AG04450 (cell line): ENCODE data around the gene DAO. TPM values are rescaled to one million over a fixed set of nuclear protein-coding genes. Genes with fewer than 3 reads are reported as not detected.

Source experiments
- CTCF ChIA-PET: fragments of 300-600, 350-600 bp; formaldehyde crosslinking; extraction: SDS; loops from one replicate; lab custom pipeline; 2022; ENCODE audit warnings: antibody characterized with exemption, inconsistent platforms; lab: Charles Lee
- POLR2A ChIA-PET: fragments of 350-600 bp; formaldehyde crosslinking; extraction: SDS; loops from one replicate; lab custom pipeline; 2021; ENCODE audit warnings: antibody characterized with exemption, inconsistent platforms; lab: Yijun Ruan, JAX
- DNase-seq: peaks from one replicate; pipeline ENCODE4 v3.0.0-alpha.2; 2011; ENCODE audit warnings: low read depth, low spot score
- H3K27ac ChIP-seq: one replicate; pipeline ENCODE4 v1.5.1; 2012; ENCODE audit warnings: low read depth, low read length, control low read depth
- H3K27me3 ChIP-seq: one replicate; pipeline ENCODE4 v1.6.0; 2012; ENCODE audit warnings: low read length; ENCODE audit not compliant: control insufficient read depth, insufficient read depth
- H3K4me3 ChIP-seq: 2 replicates; pipeline ENCODE4 v1.5.1; 2011; ENCODE audit warnings: mild to moderate bottlenecking, low read depth, low read length, control low read depth
- H3K9me3 ChIP-seq: 2 replicates; pipeline ENCODE4 v1.5.1; 2012; ENCODE audit warnings: low read length; ENCODE audit not compliant: control insufficient read depth, insufficient read depth
- polyA plus RNA-seq: library from polyadenylated mRNA; depleted of rRNA; stranded (reverse); fragments of >200 nt; gene quantifications from 2 replicates; pipeline ENCODE4 v1.2.3, GENCODE V29; 2011
- TF ChIP-seq, protein P1 (sequence below): IDR thresholded peaks from 2 replicates; pipeline ENCODE4 v1.5.1; 2011; ENCODE audit warnings: low read depth, low read length, control low read depth, inconsistent platforms

DAO gene
- polyA plus RNA-seq, 1 experiment: not detected

DNA sequence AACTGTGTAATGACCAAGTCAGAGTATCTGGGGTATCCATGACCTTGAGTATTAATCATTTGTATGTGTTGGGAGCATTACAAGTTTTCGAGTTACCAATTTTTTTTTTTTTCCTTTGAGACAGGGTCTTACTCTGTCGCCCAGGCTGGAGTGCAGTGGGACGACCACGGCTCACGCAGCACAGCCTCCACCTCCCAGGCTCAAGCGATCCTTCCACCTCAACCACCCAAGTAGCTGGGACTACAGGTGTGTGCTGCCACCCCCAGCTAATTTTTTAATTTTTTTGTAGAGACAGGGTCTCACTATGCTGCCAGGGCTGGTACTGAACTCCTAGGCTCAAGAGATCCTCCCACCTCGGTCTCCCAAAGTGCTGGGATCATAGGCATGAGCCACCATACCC, 42.2 kb upstream of the DAO start:
- POLR2A ChIA-PET: interaction anchor here (0.8 to 4.4 kb wide), 6 partner anchors 12 to 36 kb away, joined by 3 to 47 read pairs (median 10); partner anchors contain the start of gene SSH1
- Histone ChIP-seq H3K4me3 (no peak overlapping the region), H3K9me3 (no peaks in the 10 kb centered on the region; the same call in 1 of the 2 replicates), H3K27ac (peak overlapping the region; percentile 98), H3K27me3 (no peaks in the 10 kb centered on the region)
- CTCF ChIA-PET: interaction anchor here (1.0 to 1.5 kb wide), 4 partner anchors 13 to 267 kb away, joined by 3 to 5 read pairs (median 4); no protein-coding TSS in a partner anchor
- no peak for DNase-seq
- TF ChIP-seq, protein P1, sequence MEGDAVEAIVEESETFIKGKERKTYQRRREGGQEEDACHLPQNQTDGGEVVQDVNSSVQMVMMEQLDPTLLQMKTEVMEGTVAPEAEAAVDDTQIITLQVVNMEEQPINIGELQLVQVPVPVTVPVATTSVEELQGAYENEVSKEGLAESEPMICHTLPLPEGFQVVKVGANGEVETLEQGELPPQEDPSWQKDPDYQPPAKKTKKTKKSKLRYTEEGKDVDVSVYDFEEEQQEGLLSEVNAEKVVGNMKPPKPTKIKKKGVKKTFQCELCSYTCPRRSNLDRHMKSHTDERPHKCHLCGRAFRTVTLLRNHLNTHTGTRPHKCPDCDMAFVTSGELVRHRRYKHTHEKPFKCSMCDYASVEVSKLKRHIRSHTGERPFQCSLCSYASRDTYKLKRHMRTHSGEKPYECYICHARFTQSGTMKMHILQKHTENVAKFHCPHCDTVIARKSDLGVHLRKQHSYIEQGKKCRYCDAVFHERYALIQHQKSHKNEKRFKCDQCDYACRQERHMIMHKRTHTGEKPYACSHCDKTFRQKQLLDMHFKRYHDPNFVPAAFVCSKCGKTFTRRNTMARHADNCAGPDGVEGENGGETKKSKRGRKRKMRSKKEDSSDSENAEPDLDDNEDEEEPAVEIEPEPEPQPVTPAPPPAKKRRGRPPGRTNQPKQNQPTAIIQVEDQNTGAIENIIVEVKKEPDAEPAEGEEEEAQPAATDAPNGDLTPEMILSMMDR: no peak

DNA sequence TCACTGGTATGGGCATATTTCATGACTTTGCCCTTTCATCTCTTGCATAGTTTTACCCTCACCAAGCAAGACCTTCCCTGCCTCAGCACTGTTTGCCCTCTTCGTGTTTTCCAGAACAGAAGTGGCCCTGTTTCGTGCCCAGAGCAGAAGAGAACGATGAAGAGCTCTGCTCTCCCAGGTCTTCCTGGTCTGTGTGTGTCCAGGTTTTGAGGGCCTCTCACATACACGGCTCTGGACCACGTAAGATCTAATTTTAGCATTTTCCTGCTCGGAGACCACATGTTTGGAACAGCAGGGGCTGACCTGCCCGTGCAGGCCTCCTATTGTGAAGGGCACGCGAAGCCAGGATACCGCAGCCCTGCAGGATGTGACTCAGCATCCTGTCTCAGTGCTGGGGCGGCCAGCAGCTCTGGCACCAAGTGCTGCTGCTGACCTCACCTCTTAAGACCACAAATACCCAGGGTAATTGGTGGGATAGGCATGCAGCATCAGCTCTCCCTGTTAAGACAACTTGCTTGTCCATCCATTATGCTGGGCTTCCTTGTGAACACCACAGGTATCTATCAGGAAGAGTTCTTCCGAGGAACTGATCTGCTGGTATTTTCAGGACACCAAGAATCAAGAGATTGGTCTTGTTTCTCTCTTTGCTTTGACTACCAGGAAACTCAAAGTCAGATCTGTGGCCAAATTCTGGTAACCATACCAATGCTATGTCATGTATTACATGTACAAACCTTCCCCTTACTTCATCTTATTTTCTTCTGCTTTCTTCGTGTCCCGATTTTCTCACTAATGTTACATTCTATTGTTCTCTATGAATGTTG, 41.5 kb upstream of the DAO start:
- Histone ChIP-seq H3K27ac (peak overlapping the region; percentile 98), H3K4me3 (peak overlapping the region; percentile 20; the same call in 1 of the 2 replicates), H3K27me3 (no peaks in the 10 kb centered on the region), H3K9me3 (no peaks in the 10 kb centered on the region; the same call in 1 of the 2 replicates)
- ChIA-PET CTCF (interaction anchor here (1.0 to 1.5 kb wide), 5 partner anchors 13 to 268 kb away, joined by 3 to 5 read pairs (median 4); no protein-coding TSS in a partner anchor), POLR2A (interaction anchor here (0.8 to 4.4 kb wide), 9 partner anchors 9 to 65 kb away, joined by 3 to 47 read pairs (median 6); partner anchors contain the start of gene SSH1)
- DNase-seq: peak; percentile 100
- TF ChIP-seq, protein P1: no peak

DNA sequence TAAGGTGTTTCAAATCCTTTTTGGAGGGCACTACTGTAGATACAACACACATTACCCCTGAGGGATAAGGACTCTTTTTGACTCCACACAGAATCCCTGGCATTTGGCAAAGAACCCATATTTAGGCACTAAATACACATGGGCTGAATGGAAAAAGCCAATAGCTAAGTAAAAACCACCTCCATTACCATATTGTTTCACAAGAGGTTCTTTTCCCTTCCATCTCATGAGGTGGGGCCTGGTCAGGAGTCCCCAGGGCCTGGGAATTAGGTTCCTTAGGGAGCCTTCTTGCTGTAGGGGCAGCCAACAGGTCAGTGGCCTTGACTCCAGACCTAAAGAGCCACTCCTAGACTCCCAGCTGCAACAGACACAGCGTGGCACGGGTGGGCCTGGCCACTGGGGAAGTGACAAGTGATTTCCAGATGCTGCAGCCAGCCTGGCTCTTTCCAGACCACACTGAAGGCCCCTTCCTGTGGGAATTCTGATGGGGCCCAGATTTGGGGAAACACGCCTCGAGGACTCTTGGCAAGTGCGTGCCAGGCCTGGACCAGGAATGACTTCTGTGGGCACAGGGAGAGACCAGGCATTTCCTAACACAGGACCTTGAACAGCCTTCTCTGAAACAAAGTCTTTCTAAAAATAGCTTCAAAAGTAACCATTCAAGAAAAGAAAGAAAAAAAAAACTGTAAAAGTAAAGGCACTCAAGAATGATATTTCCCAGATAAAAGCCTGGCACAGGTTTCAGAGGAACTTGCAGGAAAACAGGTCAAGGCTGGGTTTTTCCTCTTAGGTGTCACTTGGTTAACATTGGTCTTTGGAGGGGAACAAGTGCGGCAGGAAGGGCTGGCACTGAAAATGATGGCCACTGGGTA, 40.6 kb upstream of the DAO start:
- no peaks in the 10 kb centered on the region for H3K27me3 ChIP-seq
- H3K4me3 ChIP-seq: no peak overlapping the region
- ChIA-PET POLR2A (interaction anchor here (0.9 to 4.4 kb wide), 8 partner anchors 8 to 66 kb away, joined by 3 to 47 read pairs (median 6); partner anchors contain the start of gene SSH1), CTCF (interaction anchor here (1.0 to 1.4 kb wide), 4 partner anchors 12 to 175 kb away, joined by 3 to 5 read pairs (median 4); no protein-coding TSS in a partner anchor)
- TF ChIP-seq, protein P1: no peak
- no peak for DNase-seq
- no peaks in the 10 kb centered on the region; the same call in 1 of the 2 replicates for H3K9me3 ChIP-seq
- peak overlapping the region; percentile 98 for H3K27ac ChIP-seq

DNA sequence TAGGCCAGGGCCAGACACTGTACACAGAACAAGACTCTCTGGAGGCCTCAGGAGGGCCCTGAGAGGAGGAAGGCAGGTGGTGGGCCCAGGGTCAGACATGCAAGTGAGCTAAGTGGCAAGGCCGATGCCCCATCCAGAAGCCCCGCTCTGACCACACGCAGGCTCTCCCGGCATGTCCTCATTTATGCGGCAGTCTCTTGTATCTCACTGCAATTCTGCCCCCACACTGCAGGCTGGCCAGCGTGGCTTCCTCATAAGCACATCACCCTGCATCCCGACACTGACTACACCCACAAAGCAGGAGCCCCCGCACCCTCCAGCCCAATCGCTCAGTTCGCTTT, 40.0 kb upstream of the DAO start:
- no peak for DNase-seq
- Histone ChIP-seq H3K27me3 (no peaks in the 10 kb centered on the region), H3K4me3 (no peak overlapping the region), H3K9me3 (no peaks in the 10 kb centered on the region; the same call in 1 of the 2 replicates), H3K27ac (peak overlapping the region; percentile 98)
- ChIA-PET CTCF (interaction anchor here (1.0 to 1.4 kb wide), 3 partner anchors 11 to 176 kb away, joined by 3 to 4 read pairs (median 3); no protein-coding TSS in a partner anchor), POLR2A (interaction anchor here (1.0 to 4.4 kb wide), 3 partner anchors 10 to 14 kb away, joined by 9 to 47 read pairs (median 22); no protein-coding TSS in a partner anchor)
- TF ChIP-seq, protein P1: no peak
